Astrocyte of the cerebellum (primary cell): ENCODE measurements around the gene PDE3B.

ENCODE experiments used
- DNase-seq: peaks from one replicate; pipeline ENCODE4 v3.0.0-alpha.2; 2011; ENCODE audit warnings: low read depth
- H3K4me3 ChIP-seq: 2 replicates; pipeline ENCODE4 v1.5.1; 2011; ENCODE audit warnings: mild to moderate bottlenecking, low read depth, low read length, moderate library complexity
- in situ Hi-C: cut with HindIII; loops from 2 replicates; pipeline ENCODE4 v1.10.0; 2017; ENCODE audit warnings: low sequenced_read_pairs
- TF ChIP-seq, protein P1 (sequence below): IDR thresholded peaks from 2 replicates; pipeline ENCODE4 v1.5.1; 2012; ENCODE audit warnings: low read length, low read depth, moderate library complexity, mild to moderate bottlenecking; ENCODE audit errors: missing control alignments

PDE3B gene

DNA sequence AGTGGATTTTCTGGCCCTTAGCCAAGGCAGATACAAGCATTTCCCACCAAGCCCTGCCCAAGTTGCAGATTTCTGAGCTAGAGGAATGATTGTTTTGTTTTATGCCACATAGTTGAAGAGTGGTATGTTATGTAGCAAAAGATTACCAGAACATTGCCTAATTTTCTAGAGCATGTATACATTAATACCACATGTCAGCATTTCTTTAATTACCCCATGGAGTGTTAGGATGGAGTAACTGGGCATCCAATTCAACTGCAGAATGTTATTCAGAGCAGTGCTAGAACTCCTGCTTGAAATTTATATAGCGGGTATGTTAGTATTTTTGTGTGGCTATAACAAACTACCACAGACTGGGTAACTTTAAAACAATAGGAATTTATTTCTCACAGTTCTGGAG is 272.8 kb downstream of the PDE3B start:
- in situ Hi-C loops: no loop called here
- DNase-seq: no peak
- no peak overlapping the region for H3K4me3 ChIP-seq
- TF ChIP-seq, protein P1, sequence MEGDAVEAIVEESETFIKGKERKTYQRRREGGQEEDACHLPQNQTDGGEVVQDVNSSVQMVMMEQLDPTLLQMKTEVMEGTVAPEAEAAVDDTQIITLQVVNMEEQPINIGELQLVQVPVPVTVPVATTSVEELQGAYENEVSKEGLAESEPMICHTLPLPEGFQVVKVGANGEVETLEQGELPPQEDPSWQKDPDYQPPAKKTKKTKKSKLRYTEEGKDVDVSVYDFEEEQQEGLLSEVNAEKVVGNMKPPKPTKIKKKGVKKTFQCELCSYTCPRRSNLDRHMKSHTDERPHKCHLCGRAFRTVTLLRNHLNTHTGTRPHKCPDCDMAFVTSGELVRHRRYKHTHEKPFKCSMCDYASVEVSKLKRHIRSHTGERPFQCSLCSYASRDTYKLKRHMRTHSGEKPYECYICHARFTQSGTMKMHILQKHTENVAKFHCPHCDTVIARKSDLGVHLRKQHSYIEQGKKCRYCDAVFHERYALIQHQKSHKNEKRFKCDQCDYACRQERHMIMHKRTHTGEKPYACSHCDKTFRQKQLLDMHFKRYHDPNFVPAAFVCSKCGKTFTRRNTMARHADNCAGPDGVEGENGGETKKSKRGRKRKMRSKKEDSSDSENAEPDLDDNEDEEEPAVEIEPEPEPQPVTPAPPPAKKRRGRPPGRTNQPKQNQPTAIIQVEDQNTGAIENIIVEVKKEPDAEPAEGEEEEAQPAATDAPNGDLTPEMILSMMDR: no peak
